Measurements from ENCODE around the gene TMF1. TPM values are rescaled to one million over a fixed set of nuclear protein-coding genes. Genes with fewer than 3 reads are reported as not detected.

TMF1 gene
- total RNA-seq, 4 donors from 2014 or later, result 36.8 to 49.5 (median 47.1) TPM

GRCh38 chr3:69005071-69005790 is 46.9 kb downstream of the TMF1 start:
- H3K27ac ChIP-seq, result no peak overlapping the region
- peaks cover 0 to 80% (median 0%) of the 10 kb centered on the region in 3 donors for H3K36me3 ChIP-seq
- no peaks in the 10 kb centered on the region for H3K4me1 ChIP-seq
- H3K9me3 ChIP-seq, result no peaks in the 10 kb centered on the region
- no peaks in the 10 kb centered on the region for H3K27me3 ChIP-seq
- DNase-seq, result no peak
- no peak for TF ChIP-seq CTCF (IDR thresholded peaks at IDR 0.05)
- no peak for TF ChIP-seq POLR2A (IDR thresholded peaks at IDR 0.05)
- no peak overlapping the region for H3K4me3 ChIP-seq

GRCh38 chr3:69004138-69004537 is 48.0 kb downstream of the TMF1 start:
- no peak for TF ChIP-seq POLR2A (IDR thresholded peaks at IDR 0.05)
- no peak overlapping the region for H3K27ac ChIP-seq
- H3K4me3 ChIP-seq, result no peak overlapping the region
- DNase-seq, result no peak
- H3K4me1 ChIP-seq, result no peaks in the 10 kb centered on the region
- H3K36me3 ChIP-seq, result peaks cover 0 to 85% (median 0%) of the 10 kb centered on the region in 3 donors
- no peaks in the 10 kb centered on the region for H3K27me3 ChIP-seq
- H3K9me3 ChIP-seq, result no peaks in the 10 kb centered on the region

- no peaks in the 10 kb centered on the region for H3K9me3 ChIP-seq
- H3K27ac ChIP-seq, result no peak overlapping the region
- H3K36me3 ChIP-seq, result peaks cover 0 to 76% (median 0%) of the 10 kb centered on the region in 3 donors
- TF ChIP-seq CTCF (IDR thresholded peaks at IDR 0.05), result no peak
- TF ChIP-seq POLR2A (IDR thresholded peaks at IDR 0.05), result no peak
- H3K4me3 ChIP-seq, result no peak overlapping the region
- DNase-seq, result no peak
- H3K27me3 ChIP-seq, result no peaks in the 10 kb centered on the region
- H3K4me1 ChIP-seq, result no peaks in the 10 kb centered on the region
These were observed 52.5 kb downstream of the TMF1 start for GRCh38 chr3:68999605-69000004.

GRCh38 chr3:68999158-68999557 is 53.0 kb downstream of the TMF1 start:
- Histone ChIP-seq H3K9me3 (no peaks in the 10 kb centered on the region), H3K27ac (no peak overlapping the region), H3K27me3 (no peaks in the 10 kb centered on the region), H3K4me1 (no peaks in the 10 kb centered on the region), H3K36me3 (peaks cover 0 to 76% (median 0%) of the 10 kb centered on the region in 3 donors), H3K4me3 (no peak overlapping the region)
- DNase-seq, result no peak
- TF ChIP-seq POLR2A (IDR thresholded peaks at IDR 0.05), result no peak
- no peak for TF ChIP-seq CTCF (IDR thresholded peaks at IDR 0.05)

GRCh38 chr3:68997887-68998286 is 54.2 kb downstream of the TMF1 start:
- Histone ChIP-seq H3K36me3 (peaks cover 0 to 75% (median 0%) of the 10 kb centered on the region in 3 donors), H3K27ac (no peak overlapping the region), H3K27me3 (no peaks in the 10 kb centered on the region), H3K9me3 (no peaks in the 10 kb centered on the region), H3K4me1 (no peaks in the 10 kb centered on the region), H3K4me3 (no peak overlapping the region)
- DNase-seq, result no peak
- TF ChIP-seq CTCF (IDR thresholded peaks at IDR 0.05), result no peak
- no peak for TF ChIP-seq POLR2A (IDR thresholded peaks at IDR 0.05)

- no peak for DNase-seq
- no peak for TF ChIP-seq CTCF (IDR thresholded peaks at IDR 0.05)
- TF ChIP-seq POLR2A (IDR thresholded peaks at IDR 0.05), result no peak
- Histone ChIP-seq H3K4me1 (no peaks in the 10 kb centered on the region), H3K27ac (no peak overlapping the region), H3K36me3 (peaks cover 0 to 65% (median 0%) of the 10 kb centered on the region in 3 donors), H3K4me3 (no peak overlapping the region), H3K27me3 (no peaks in the 10 kb centered on the region), H3K9me3 (no peaks in the 10 kb centered on the region)
These were observed 55.7 kb downstream of the TMF1 start for GRCh38 chr3:68996356-68996995.

All from Peyer's patch (tissue), 4 donors.